ENCODE measurements around the gene TANGO2. TPM values are rescaled to one million over a fixed set of nuclear protein-coding genes. Genes with fewer than 3 reads are reported as not detected.

TANGO2 gene
- total RNA-seq, 2 donors from 2014 or later = 34.3 to 40.1 TPM

- H3K27ac ChIP-seq = no peak overlapping the region
- H3K27me3 ChIP-seq (replicated peaks; ENCODE audit: insufficient read depth) = no peaks in the 10 kb centered on the region
- no peak for TF ChIP-seq POLR2A (IDR thresholded peaks at IDR 0.05)
- no peak for TF ChIP-seq CTCF (IDR thresholded peaks at IDR 0.05)
- TF ChIP-seq POLR2AphosphoS5 (IDR thresholded peaks at IDR 0.05) = no peak
- no peak for DNase-seq (ENCODE audit: low spot score)
- WGBS = 73% methylated on average over 3 of the region's 3 CpGs
- intact Hi-C loops (cut with DNase I) = no loop called here
- no peak overlapping the region for H3K4me3 ChIP-seq
- no peaks in the 10 kb centered on the region for H3K9me3 ChIP-seq
- peaks cover 4% of the 10 kb centered on the region for H3K4me1 ChIP-seq (replicated peaks)
- no peaks in the 10 kb centered on the region for H3K36me3 ChIP-seq
Observed at GRCh38 chr22:19989725-19990067, 31.2 kb upstream of the TANGO2 start.

DNA sequence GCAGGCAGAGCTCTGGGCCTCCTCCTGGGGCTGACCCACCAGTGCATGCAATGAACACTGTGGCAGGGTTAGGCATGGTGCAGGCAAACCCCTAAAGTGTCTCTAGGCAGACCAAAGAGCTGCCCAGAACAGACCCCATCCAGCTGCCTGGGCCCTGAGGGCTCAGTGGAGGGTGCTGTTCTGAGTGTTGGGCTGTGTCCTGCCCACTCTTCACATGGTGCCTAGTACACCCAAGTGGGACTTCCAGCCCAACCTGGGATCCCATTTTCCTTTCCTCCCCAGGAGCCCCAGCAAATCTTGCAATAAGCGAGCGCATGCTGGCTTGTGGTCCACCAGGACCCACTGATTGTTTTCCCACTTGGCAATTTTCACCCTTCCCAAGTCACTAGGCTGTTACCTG, 30.7 kb upstream of the TANGO2 start:
- intact Hi-C loops (cut with DNase I) = no loop called here
- Histone ChIP-seq H3K36me3 (no peaks in the 10 kb centered on the region), H3K9me3 (no peaks in the 10 kb centered on the region), H3K27me3 (replicated peaks; ENCODE audit: insufficient read depth) (no peaks in the 10 kb centered on the region), H3K4me3 (no peak overlapping the region), H3K27ac (no peak overlapping the region), H3K4me1 (replicated peaks) (peaks cover 4% of the 10 kb centered on the region)
- no peak for DNase-seq (ENCODE audit: low spot score)
- TF ChIP-seq CTCF (IDR thresholded peaks at IDR 0.05) = no peak
- TF ChIP-seq POLR2AphosphoS5 (IDR thresholded peaks at IDR 0.05) = no peak
- no peak for TF ChIP-seq POLR2A (IDR thresholded peaks at IDR 0.05)
- 62% methylated on average over 2 of the region's 2 CpGs for WGBS

DNA sequence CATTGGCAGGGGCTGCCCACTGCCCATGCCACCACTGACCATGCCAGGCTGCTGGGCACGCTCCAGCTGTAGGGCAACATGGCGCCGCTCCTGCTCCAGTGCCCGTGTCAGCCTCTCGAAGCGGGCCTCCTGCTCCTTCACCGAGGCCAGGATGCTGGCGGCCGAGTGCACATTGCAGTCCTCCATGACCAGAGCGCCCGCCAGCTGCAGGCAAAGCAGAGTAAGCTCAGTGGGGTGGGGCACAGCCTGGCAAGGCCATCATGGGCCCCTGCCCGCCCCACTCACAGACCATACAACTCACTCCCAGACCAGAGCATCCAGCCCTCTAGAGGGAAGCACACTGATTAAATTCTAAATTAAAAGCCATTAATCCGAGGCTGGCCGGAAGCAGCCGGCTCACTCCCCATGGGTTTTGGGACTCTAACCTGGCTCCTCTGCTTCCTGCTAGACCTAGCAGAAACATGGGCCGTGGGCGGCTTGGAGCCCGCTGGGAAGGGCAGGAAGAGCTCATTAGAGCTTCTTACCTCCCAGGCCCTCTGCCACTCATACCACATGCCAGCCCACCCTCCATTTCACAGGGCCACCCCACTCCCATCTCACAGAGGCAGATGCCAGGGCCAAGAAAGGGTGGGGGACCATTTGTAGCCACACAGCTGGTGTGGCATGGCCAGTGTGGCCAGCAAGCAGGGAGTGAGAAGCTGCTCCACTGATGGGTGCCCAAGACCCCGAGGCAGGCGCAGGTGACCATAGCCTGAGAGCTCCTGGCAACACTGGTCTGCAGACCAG, 30.1 kb upstream of the TANGO2 start:
- intact Hi-C loops (cut with DNase I) = no loop called here
- no peak for DNase-seq (ENCODE audit: low spot score)
- peaks cover 2% of the 10 kb centered on the region for H3K4me1 ChIP-seq (replicated peaks)
- no peaks in the 10 kb centered on the region for H3K36me3 ChIP-seq
- H3K4me3 ChIP-seq = no peak overlapping the region
- H3K9me3 ChIP-seq = no peaks in the 10 kb centered on the region
- H3K27ac ChIP-seq = no peak overlapping the region
- WGBS = 96% methylated on average over 20 of the region's 20 CpGs
- TF ChIP-seq POLR2A (IDR thresholded peaks at IDR 0.05) (no peak), POLR2AphosphoS5 (IDR thresholded peaks at IDR 0.05) (no peak), CTCF (IDR thresholded peaks at IDR 0.05) (no peak)
- H3K27me3 ChIP-seq (replicated peaks; ENCODE audit: insufficient read depth) = no peaks in the 10 kb centered on the region

- Histone ChIP-seq H3K4me1 (replicated peaks) (no peaks in the 10 kb centered on the region), H3K4me3 (no peak overlapping the region), H3K27me3 (replicated peaks; ENCODE audit: insufficient read depth) (no peaks in the 10 kb centered on the region), H3K9me3 (no peaks in the 10 kb centered on the region), H3K27ac (no peak overlapping the region), H3K36me3 (no peaks in the 10 kb centered on the region)
- intact Hi-C loops (cut with DNase I) = no loop called here
- no peak for DNase-seq (ENCODE audit: low spot score)
- TF ChIP-seq POLR2AphosphoS5 (IDR thresholded peaks at IDR 0.05) (no peak), CTCF (IDR thresholded peaks at IDR 0.05) (no peak), POLR2A (IDR thresholded peaks at IDR 0.05) (no peak)
Observed at GRCh38 chr22:19991395-19991644, 29.6 kb upstream of the TANGO2 start.

DNA sequence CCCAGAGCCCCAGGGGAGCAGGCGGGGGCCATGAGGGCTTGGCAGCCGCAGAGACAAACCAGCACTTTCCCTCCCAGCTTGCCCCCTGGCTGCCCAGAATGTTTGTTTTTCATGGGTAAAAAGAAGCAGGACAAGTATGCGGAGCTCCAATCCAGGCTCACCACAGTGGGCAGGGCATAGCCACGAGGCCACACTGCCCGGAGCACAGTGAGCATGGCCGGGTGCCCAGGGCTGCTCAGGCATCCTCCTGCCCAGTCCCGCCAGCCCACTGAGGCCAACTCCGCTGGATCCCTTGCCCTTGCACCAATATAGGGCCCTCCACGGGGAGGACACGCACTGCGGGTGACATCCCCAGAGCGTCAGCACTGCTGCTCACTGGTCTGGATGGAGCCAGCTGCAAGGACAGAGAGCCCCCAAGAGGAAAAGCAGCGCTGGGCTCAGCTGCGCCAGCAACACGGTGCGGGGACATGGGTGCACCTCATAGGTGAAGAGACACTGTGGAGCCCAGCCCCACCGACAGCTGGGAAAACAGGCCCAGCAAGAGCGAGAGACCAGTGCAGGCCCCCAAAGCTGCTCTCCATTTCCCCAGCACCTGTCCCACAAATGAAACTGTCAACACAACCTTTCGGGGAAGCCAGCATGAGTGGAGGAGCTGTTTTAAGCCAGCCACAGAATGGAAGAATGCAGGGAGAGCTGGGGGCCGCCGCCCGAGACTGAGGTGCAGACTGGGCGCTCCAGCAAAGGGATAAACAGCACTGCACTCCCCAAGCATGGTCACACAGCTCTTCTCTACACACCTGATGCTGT, 29.1 kb upstream of the TANGO2 start:
- TF ChIP-seq POLR2A (IDR thresholded peaks at IDR 0.05) = no peak
- no peaks in the 10 kb centered on the region for H3K27me3 ChIP-seq (replicated peaks; ENCODE audit: insufficient read depth)
- 81% methylated on average over 23 of the region's 23 CpGs for whole genome bisulfite sequencing
- H3K36me3 ChIP-seq = no peaks in the 10 kb centered on the region
- no peak for DNase-seq (ENCODE audit: low spot score)
- intact Hi-C loops (cut with DNase I) = no loop called here
- no peak overlapping the region for H3K27ac ChIP-seq
- H3K4me1 ChIP-seq (replicated peaks) = no peaks in the 10 kb centered on the region
- H3K4me3 ChIP-seq = no peak overlapping the region
- H3K9me3 ChIP-seq = no peaks in the 10 kb centered on the region
